GM23248 (cell line): ENCODE data around the gene OPRD1.

Source experiments
- EZH2 ChIP-seq: fragments of 200-600 bp; sonication (generic); IDR thresholded peaks from 2 replicates; pipeline ENCODE4 v1.6.1; 2018; ENCODE audit warnings: antibody characterized with exemption, mild to moderate bottlenecking; ENCODE audit not compliant: insufficient read depth, poor library complexity, severe bottlenecking
- EZH2phosphoT487 ChIP-seq: fragments of 200-600 bp; sonication (generic); IDR thresholded peaks from 2 replicates; pipeline ENCODE4 v1.6.1; 2018; ENCODE audit warnings: antibody characterized with exemption, moderate library complexity, mild to moderate bottlenecking, low read depth; ENCODE audit not compliant: insufficient read depth

DNA sequence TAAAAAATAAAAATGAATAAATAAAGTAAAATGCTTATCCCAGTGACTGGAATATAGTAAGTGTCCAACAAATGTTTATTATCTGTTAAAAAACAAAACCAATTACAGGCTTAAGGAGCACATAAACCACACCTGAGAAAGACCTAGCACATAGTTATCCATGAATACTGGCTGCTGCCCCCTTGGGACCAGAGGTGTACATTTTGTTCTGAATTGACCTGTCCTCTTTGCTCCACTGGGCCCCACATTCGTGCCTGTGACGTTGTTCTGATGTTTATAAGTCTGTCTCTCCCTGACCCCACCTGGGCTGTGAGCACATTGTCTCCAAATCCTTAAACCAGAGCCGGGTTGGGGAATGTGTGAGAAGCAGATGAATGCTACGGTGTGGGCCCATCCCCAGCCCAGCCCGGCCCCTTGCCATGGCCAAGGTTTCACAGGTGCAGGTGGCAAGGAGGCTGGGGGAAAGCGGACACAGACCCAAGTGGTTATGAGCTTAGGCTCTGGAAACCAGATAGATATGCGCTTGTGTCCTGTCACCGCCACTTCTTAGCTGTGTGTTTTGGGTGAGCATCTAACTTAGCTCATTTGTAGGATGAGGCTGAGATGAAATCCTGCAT lies 29.1 kb downstream of the OPRD1 start:
- TF ChIP-seq EZH2 (no peak), EZH2phosphoT487 (no peak)
